Right lobe of liver (tissue), 4 donors: Measurements from ENCODE around the gene ADPRS.

Experiments used
- POLR2A ChIP-seq: fragments of 450-650 bp; IDR thresholded peaks from one replicate; pipeline ENCODE4 v1.6.1; 2017; ENCODE audit warnings: antibody characterized with exemption, mild to moderate bottlenecking
- TF ChIP-seq, protein P1 (sequence below), 4 donors: fragments of 200-600 bp in 3 of 4; fragments of 450-650 bp in 1 of 4; IDR thresholded peaks; one replicate each; pipeline versions ENCODE4 v1.5.1 to v1.8.0; 2016 to 2022; ENCODE audit warnings: antibody characterized with exemption in 4 of 4, mild to moderate bottlenecking in 2 of 4
- donor health status: DM: no; HTN: no; CAD: no.
- donor health status: DM: no; HTN: no; CAD: no.
- donor health status: DM: no; HTN: yes; CAD: no.

GRCh38 chr1:36067871-36068270 lies 20.8 kb upstream of the ADPRS start:
- TF ChIP-seq, protein P1, sequence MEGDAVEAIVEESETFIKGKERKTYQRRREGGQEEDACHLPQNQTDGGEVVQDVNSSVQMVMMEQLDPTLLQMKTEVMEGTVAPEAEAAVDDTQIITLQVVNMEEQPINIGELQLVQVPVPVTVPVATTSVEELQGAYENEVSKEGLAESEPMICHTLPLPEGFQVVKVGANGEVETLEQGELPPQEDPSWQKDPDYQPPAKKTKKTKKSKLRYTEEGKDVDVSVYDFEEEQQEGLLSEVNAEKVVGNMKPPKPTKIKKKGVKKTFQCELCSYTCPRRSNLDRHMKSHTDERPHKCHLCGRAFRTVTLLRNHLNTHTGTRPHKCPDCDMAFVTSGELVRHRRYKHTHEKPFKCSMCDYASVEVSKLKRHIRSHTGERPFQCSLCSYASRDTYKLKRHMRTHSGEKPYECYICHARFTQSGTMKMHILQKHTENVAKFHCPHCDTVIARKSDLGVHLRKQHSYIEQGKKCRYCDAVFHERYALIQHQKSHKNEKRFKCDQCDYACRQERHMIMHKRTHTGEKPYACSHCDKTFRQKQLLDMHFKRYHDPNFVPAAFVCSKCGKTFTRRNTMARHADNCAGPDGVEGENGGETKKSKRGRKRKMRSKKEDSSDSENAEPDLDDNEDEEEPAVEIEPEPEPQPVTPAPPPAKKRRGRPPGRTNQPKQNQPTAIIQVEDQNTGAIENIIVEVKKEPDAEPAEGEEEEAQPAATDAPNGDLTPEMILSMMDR (IDR thresholded peaks at IDR 0.05) = no peak
- TF ChIP-seq POLR2A = no peak
